Progenitor cell of endocrine pancreas (in vitro differentiated cells): ENCODE results near the gene APRT. TPM values are rescaled to one million over a fixed set of nuclear protein-coding genes. Genes with fewer than 3 reads are reported as not detected.

Source experiments
- DNase-seq: peaks from one replicate; pipeline ENCODE4 v3.0.0; 2021; ENCODE audit warnings: low spot score; ENCODE audit not compliant: unreplicated experiment
- H3K27ac Mint-ChIP-seq: 2 replicates; pipeline ENCODE4 v1.8.0; 2021; ENCODE audit warnings: mild to moderate bottlenecking, moderate library complexity, mixed read lengths
- H3K27me3 Mint-ChIP-seq: 2 replicates; pipeline ENCODE4 v1.8.0; 2021; ENCODE audit warnings: mixed read lengths
- H3K36me3 Mint-ChIP-seq: 2 replicates; pipeline ENCODE4 v1.8.0; 2022; ENCODE audit warnings: mixed read lengths; ENCODE audit not compliant: insufficient read depth
- H3K4me1 Mint-ChIP-seq: 2 replicates; pipeline ENCODE4 v1.8.0; 2021; ENCODE audit warnings: low read depth, mixed read lengths
- H3K4me3 Mint-ChIP-seq: 2 replicates; pipeline ENCODE4 v1.8.0; 2021; ENCODE audit warnings: low read depth, mild to moderate bottlenecking, moderate library complexity, mixed read lengths
- H3K9me3 Mint-ChIP-seq: 2 replicates; pipeline ENCODE4 v1.8.0; 2021; ENCODE audit warnings: low read depth, mixed read lengths
- total RNA-seq: library from RNA; stranded (reverse); gene quantifications from 2 replicates; pipeline ENCODE4 v1.2.1, GENCODE V29; 2021
- TF ChIP-seq, protein P1 (sequence below): fragments of 200-600 bp; sonication (generic); IDR thresholded peaks from one replicate; pipeline ENCODE4 v1.5.0; 2021; ENCODE audit warnings: antibody characterized with exemption, mild to moderate bottlenecking; ENCODE audit not compliant: unreplicated experiment

The APRT gene
- total RNA-seq, 1 donor from 2014 or later: 100 TPM

DNA sequence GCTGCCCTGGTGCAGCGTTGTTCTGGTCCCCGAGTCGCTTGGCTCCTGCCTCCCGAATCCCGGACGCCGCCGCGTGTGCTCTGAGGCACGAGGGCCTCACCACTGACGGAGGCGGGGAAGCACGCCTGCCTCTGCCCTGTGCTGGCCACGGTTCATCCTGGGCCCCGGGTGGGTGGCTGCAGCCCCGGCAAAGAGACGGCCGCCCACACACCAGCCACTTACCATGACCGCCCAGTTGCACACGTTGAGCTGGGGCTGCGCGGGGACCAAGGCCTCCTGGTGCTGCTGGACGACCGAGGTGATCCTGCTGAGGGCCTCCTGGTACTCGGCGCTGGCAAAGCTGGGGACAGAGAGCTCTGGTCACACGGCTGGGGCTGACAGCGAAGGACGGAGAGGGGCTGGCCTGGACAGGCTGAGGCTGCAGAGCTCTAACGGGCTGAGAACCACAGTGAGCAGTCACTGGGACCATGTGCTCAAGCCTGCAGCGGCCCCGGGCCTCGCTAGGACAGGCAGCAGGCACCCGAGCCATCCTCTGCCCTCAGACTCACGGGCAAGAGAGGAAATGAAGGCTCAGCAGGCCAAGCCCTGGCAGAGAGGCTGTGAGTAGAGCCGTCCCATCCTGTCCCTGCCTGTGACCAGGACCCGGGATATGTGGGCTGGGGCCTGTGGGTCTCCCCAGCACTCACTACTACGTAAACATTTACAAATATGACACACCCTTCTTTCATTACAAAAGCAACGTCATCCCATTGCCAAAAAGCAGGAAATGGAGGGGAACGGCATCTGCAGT lies 6.3 kb upstream of the APRT start:
- no peaks in the 10 kb centered on the region for H3K9me3 Mint-ChIP-seq
- no peaks in the 10 kb centered on the region for H3K36me3 Mint-ChIP-seq
- DNase-seq: no peak
- H3K27me3 Mint-ChIP-seq: no peaks in the 10 kb centered on the region
- H3K27ac Mint-ChIP-seq: no peak overlapping the region
- TF ChIP-seq, protein P1, sequence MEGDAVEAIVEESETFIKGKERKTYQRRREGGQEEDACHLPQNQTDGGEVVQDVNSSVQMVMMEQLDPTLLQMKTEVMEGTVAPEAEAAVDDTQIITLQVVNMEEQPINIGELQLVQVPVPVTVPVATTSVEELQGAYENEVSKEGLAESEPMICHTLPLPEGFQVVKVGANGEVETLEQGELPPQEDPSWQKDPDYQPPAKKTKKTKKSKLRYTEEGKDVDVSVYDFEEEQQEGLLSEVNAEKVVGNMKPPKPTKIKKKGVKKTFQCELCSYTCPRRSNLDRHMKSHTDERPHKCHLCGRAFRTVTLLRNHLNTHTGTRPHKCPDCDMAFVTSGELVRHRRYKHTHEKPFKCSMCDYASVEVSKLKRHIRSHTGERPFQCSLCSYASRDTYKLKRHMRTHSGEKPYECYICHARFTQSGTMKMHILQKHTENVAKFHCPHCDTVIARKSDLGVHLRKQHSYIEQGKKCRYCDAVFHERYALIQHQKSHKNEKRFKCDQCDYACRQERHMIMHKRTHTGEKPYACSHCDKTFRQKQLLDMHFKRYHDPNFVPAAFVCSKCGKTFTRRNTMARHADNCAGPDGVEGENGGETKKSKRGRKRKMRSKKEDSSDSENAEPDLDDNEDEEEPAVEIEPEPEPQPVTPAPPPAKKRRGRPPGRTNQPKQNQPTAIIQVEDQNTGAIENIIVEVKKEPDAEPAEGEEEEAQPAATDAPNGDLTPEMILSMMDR: no peak
- no peaks in the 10 kb centered on the region for H3K4me1 Mint-ChIP-seq
- no peak overlapping the region for H3K4me3 Mint-ChIP-seq

DNA sequence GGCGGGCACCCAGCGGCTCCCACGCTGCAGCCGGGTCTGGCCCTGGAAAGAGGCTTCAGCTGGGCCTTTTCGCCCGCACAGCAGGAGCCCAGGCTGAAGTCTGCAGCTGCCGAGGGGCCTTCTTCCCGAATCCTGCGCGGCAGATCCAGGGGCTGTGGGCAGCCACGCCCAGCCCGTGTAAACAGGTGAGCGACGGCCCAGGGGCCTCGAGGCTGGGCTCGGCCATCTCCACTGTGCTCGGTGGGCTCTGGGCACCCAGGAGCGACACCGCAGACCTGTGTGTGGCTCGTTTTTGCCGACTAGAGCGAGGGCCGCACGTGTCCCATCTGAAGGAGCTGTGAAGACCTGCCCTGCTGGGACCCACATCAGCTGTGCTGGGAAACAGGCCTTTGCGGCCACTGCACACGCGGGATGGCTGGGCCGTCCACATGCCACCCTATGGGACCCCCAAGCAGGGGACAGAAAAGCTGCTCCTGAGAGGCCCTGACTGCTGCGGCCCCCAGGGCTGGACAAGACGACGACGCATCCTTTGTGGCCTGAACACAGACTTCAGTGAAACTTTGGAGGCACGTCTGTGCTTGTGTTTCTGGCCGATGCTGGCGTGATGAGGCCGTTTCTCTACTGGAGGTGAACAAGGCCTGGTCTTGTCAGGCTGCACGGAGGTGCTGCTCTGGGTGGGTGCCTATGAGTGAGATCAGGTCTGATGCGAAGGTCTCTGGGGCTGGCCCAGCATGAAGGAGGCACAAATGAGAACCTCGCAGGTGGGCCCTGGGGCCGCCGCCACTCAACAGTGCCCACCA lies 5.2 kb upstream of the APRT start:
- Mint-ChIP-seq H3K9me3 (no peaks in the 10 kb centered on the region), H3K4me3 (no peak overlapping the region), H3K27ac (no peak overlapping the region), H3K27me3 (no peaks in the 10 kb centered on the region), H3K36me3 (no peaks in the 10 kb centered on the region), H3K4me1 (no peaks in the 10 kb centered on the region)
- DNase-seq: no peak
- TF ChIP-seq, protein P1: no peak

DNA sequence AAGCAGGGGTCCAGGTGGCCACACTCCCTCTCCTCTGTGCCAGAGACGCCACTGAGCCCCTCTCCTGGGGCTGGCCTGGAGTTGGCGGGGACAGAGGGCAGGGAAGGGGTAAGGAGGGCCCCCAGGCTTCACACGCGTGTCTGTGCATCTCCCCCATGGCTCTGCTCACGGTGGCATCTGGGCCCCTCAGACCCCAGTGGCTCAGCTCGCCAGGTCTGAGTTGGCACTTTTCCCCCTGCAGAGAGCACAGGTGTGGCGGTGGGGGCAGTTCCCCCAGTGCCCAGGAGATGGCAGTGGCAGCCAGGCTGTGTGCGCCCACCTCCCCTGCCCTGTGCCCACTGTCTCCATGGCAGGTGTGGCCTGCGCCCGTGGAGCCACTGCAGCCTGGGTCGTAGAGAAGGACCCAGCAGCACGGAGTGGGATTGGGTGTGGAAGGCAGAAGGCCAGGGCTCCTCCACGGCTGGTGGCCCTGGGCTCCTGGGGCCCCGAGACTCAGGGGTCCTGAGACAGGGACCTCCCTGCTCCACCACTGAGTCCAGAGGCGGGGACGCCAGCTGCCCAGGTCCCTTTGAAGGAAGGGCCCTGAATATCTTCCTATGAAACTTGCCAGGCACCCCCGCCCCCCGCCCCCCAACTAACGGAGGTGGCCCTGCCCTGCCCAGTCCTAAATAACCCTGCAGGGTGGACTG lies 4.3 kb upstream of the APRT start:
- H3K27me3 Mint-ChIP-seq: no peaks in the 10 kb centered on the region
- TF ChIP-seq, protein P1: peak; percentile 73
- peak; percentile 36 for DNase-seq
- no peak overlapping the region for H3K27ac Mint-ChIP-seq
- no peak overlapping the region for H3K4me3 Mint-ChIP-seq
- H3K9me3 Mint-ChIP-seq: no peaks in the 10 kb centered on the region
- H3K4me1 Mint-ChIP-seq: no peaks in the 10 kb centered on the region
- H3K36me3 Mint-ChIP-seq: no peaks in the 10 kb centered on the region

DNA sequence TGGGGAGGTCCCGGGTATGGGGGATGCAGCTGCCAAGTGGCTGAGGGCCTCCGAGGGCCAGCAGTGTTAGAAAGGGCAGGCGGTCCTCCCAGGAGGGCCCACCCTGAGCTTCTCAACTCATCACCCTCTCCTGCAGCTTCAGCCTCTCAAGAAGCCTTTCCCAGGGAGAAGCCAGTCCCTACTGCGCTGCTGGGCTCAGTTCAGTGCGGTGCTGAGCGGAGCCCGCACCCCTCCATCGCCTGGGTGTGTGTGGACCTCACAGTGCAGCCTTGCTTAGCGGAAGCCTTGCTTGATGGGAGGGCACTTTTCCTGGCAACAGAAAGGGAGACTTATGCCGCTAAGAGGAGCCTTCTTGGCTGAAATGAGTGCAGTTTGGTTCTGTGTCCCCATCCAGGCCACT lies 3.5 kb upstream of the APRT start:
- no peak for DNase-seq
- Mint-ChIP-seq H3K9me3 (no peaks in the 10 kb centered on the region), H3K4me3 (no peak overlapping the region), H3K36me3 (no peaks in the 10 kb centered on the region), H3K4me1 (peaks cover 4% of the 10 kb centered on the region), H3K27ac (no peak overlapping the region), H3K27me3 (no peaks in the 10 kb centered on the region)
- TF ChIP-seq, protein P1: no peak

DNA sequence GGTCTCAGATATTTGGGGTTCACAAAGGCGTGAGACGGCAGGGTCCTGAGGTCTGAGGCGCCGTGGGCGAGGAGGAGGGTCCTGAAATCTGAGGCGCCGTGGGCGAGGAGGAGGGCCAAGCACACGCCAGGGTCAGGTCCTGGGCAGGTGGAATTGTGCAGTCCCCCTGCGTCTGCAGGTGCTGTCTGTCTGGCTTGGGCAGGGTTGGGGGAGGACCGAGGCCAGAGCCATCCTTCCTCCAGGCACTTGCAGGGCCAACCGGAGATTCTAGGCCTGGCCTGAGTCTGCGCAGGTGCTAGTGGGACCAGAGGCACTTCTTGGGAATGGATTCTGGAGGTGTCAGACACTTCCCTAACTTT lies 2.4 kb upstream of the APRT start:
- Mint-ChIP-seq H3K4me1 (peaks cover 4% of the 10 kb centered on the region), H3K9me3 (no peaks in the 10 kb centered on the region), H3K36me3 (no peaks in the 10 kb centered on the region), H3K27ac (no peak overlapping the region), H3K27me3 (no peaks in the 10 kb centered on the region), H3K4me3 (no peak overlapping the region)
- TF ChIP-seq, protein P1: no peak
- DNase-seq: no peak
